ENCODE results near the gene GNRHR. TPM values are rescaled to one million over a fixed set of nuclear protein-coding genes. Genes with fewer than 3 reads are reported as not detected.

Gene GNRHR, protein sequence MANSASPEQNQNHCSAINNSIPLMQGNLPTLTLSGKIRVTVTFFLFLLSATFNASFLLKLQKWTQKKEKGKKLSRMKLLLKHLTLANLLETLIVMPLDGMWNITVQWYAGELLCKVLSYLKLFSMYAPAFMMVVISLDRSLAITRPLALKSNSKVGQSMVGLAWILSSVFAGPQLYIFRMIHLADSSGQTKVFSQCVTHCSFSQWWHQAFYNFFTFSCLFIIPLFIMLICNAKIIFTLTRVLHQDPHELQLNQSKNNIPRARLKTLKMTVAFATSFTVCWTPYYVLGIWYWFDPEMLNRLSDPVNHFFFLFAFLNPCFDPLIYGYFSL
- 0.17 to 0.45 TPM (median 0.24 TPM) in 3 replicates for polyA plus RNA-seq
- not detected for polyA plus RNA-seq (2011; ENCODE audit: low read depth)
- polyA plus RNA-seq (2011; cell fraction: cytosol; rRNA removed): 0.04 and 0.07 TPM in 2 replicates
- 0.33 and 0.35 TPM in 2 replicates for polyA plus RNA-seq (2011; cell fraction: nucleus; rRNA removed)
- 0.21 TPM in 1 of 2 replicates, not detected in the other for polyA plus RNA-seq (2012; ENCODE audit: low replicate concordance)
- polyA minus RNA-seq: 0.20 to 0.51 TPM in 2 of 3 replicates, not detected in the other
- polyA minus RNA-seq (2011; cell fraction: cytosol; rRNA and poly(A)+ RNA removed): not detected
- polyA minus RNA-seq (2011; cell fraction: nucleus; rRNA and poly(A)+ RNA removed): 0.21 and 0.70 TPM in 2 replicates

- Histone ChIP-seq H3K27ac (ENCODE audit: control insufficient read depth, insufficient read depth, low read length) (no peak within 1 kb of the TSS), H3K9me1 (ENCODE audit: control insufficient read depth, extremely low read depth, insufficient read depth, low read length) (no peaks in the 10 kb centered on the region), H3K27me3 (ENCODE audit: control insufficient read depth, extremely low read depth, insufficient read depth, low read length) (no peaks in the 10 kb centered on the region), H4K20me1 (ENCODE audit: control insufficient read depth, extremely low read depth, insufficient read depth, low read length) (no peaks in the 10 kb centered on the region), H3K9me3 (ENCODE audit: control insufficient read depth, low read depth, low read length) (no peaks in the 10 kb centered on the region), H2AFZ (ENCODE audit: control insufficient read depth, low read length) (no peak within 1 kb of the TSS), H3K9ac (ENCODE audit: control insufficient read depth, extremely low read depth, insufficient read depth, low read length) (no peak within 1 kb of the TSS), H3K4me2 (ENCODE audit: control insufficient read depth, extremely low read depth, insufficient read depth, low read depth, low read length) (no peak within 1 kb of the TSS), H3K4me3 (ENCODE audit: control insufficient read depth in 2 of 3, extremely low read depth in 1 of 3, insufficient read depth in 2 of 3, low read depth in 1 of 3, low read length in 3 of 3) (no peak within 1 kb of the TSS), H3K79me2 (ENCODE audit: control insufficient read depth, insufficient read depth, low read length) (no peaks in the 10 kb centered on the region), H3K4me1 (ENCODE audit: control insufficient read depth, extremely low read depth, insufficient read depth, low read length) (peaks cover 21% of the 10 kb centered on the region), H3K36me3 (ENCODE audit: control insufficient read depth in 2 of 2, extremely low read depth in 1 of 2, insufficient read depth in 2 of 2, low read length in 2 of 2) (no peaks in the 10 kb centered on the region)
- FAIRE-seq (no peak), DNase-seq (ENCODE audit: low read depth, low spot score) (no peak)
- dilution Hi-C loops (cut with MboI; ENCODE audit: extremely low pct_ligation_motif_present, low sequenced_read_pairs): no loop called here
- no peak for TF ChIP-seq EZH2 (IDR thresholded peaks at IDR 0.05; ENCODE audit: low read length)
- TF ChIP-seq, protein P1, sequence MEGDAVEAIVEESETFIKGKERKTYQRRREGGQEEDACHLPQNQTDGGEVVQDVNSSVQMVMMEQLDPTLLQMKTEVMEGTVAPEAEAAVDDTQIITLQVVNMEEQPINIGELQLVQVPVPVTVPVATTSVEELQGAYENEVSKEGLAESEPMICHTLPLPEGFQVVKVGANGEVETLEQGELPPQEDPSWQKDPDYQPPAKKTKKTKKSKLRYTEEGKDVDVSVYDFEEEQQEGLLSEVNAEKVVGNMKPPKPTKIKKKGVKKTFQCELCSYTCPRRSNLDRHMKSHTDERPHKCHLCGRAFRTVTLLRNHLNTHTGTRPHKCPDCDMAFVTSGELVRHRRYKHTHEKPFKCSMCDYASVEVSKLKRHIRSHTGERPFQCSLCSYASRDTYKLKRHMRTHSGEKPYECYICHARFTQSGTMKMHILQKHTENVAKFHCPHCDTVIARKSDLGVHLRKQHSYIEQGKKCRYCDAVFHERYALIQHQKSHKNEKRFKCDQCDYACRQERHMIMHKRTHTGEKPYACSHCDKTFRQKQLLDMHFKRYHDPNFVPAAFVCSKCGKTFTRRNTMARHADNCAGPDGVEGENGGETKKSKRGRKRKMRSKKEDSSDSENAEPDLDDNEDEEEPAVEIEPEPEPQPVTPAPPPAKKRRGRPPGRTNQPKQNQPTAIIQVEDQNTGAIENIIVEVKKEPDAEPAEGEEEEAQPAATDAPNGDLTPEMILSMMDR (optimal IDR thresholded peaks at IDR 0.05 in 1 of 3, IDR thresholded peaks at IDR 0.05 in 1 of 3, conservative IDR thresholded peaks at IDR 0.05 in 1 of 3; ENCODE audit: extremely low read depth in 1 of 3, insufficient read depth in 2 of 3, low read length in 3 of 3): no peak
Measured at GRCh38 chr4:67754288-67754687, at the start of gene GNRHR. GNRHR (minus strand) TSS chr4:67754388; CDS start chr4:67754335, 53 bp downstream.

DNA sequence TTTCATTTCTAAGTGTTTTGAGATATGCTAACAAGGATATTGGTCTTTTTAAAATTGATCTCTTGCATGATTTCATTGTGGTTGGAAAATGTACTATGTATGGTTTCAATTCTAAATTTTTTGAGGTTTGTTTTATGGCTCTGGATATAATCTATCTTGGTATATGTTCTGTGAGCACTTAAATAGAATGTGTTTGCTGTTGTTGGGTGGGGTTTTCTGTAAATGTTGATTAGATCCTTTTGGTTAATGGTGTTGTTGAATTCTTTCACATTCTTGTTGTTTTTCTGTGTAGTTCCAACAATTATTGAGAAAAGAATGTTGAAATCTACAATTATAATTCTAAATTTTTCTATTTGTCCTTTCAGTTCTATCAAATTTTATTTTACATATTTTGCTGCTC, 42.6 kb upstream of the GNRHR start:
- H3K9ac ChIP-seq (ENCODE audit: control insufficient read depth, extremely low read depth, insufficient read depth, low read length): no peak overlapping the region
- no peak overlapping the region for H3K4me3 ChIP-seq (ENCODE audit: control insufficient read depth in 2 of 3, extremely low read depth in 1 of 3, insufficient read depth in 2 of 3, low read depth in 1 of 3, low read length in 3 of 3)
- no peaks in the 10 kb centered on the region for H3K79me2 ChIP-seq (ENCODE audit: control insufficient read depth, insufficient read depth, low read length)
- H3K27me3 ChIP-seq (ENCODE audit: control insufficient read depth, extremely low read depth, insufficient read depth, low read length): no peaks in the 10 kb centered on the region
- TF ChIP-seq, protein P1 (optimal IDR thresholded peaks at IDR 0.05 in 1 of 3, IDR thresholded peaks at IDR 0.05 in 1 of 3, conservative IDR thresholded peaks at IDR 0.05 in 1 of 3; ENCODE audit: extremely low read depth in 1 of 3, insufficient read depth in 2 of 3, low read length in 3 of 3): no peak
- no peak for TF ChIP-seq EZH2 (IDR thresholded peaks at IDR 0.05; ENCODE audit: low read length)
- H4K20me1 ChIP-seq (ENCODE audit: control insufficient read depth, extremely low read depth, insufficient read depth, low read length): no peaks in the 10 kb centered on the region
- FAIRE-seq (no peak), DNase-seq (ENCODE audit: low read depth, low spot score) (no peak)
- no peaks in the 10 kb centered on the region for H3K9me3 ChIP-seq (ENCODE audit: control insufficient read depth, low read depth, low read length)
- no peak overlapping the region for H2AFZ ChIP-seq (ENCODE audit: control insufficient read depth, low read length)
- dilution Hi-C loops (cut with MboI; ENCODE audit: extremely low pct_ligation_motif_present, low sequenced_read_pairs): no loop called here
- H3K27ac ChIP-seq (ENCODE audit: control insufficient read depth, insufficient read depth, low read length): no peak overlapping the region
- no peaks in the 10 kb centered on the region for H3K36me3 ChIP-seq (ENCODE audit: control insufficient read depth in 2 of 2, extremely low read depth in 1 of 2, insufficient read depth in 2 of 2, low read length in 2 of 2)
- H3K9me1 ChIP-seq (ENCODE audit: control insufficient read depth, extremely low read depth, insufficient read depth, low read length): no peaks in the 10 kb centered on the region
- no peaks in the 10 kb centered on the region for H3K4me1 ChIP-seq (ENCODE audit: control insufficient read depth, extremely low read depth, insufficient read depth, low read length)
- no peak overlapping the region for H3K4me2 ChIP-seq (ENCODE audit: control insufficient read depth, extremely low read depth, insufficient read depth, low read depth, low read length)
